NB4 (cell line): Measurements from ENCODE around the gene WRNIP1.

Experiments
- DNase-seq: peaks from one replicate; pipeline ENCODE4 v3.0.0; 2010; ENCODE audit warnings: low read depth
- H3K4me3 ChIP-seq: one replicate; pipeline ENCODE4 v1.5.1; 2011; ENCODE audit warnings: mild to moderate bottlenecking, low read depth, low read length, moderate library complexity
- CTCF ChIP-seq: IDR thresholded peaks from one replicate; pipeline ENCODE4 v1.5.1; 2012; ENCODE audit warnings: low read depth, low read length
- MYC ChIP-seq: IDR thresholded peaks from 2 replicates; pipeline ENCODE4 v1.6.1; 2011; ENCODE audit warnings: low read depth, low read length
- POLR2A ChIP-seq: IDR thresholded peaks from 2 replicates; pipeline ENCODE4 v1.6.1; 2011; ENCODE audit warnings: mild to moderate bottlenecking; ENCODE audit not compliant: insufficient read length; ENCODE audit errors: extremely low read depth
- TF ChIP-seq, protein P1 (sequence below): IDR thresholded peaks from 2 replicates; pipeline ENCODE4 v1.6.1; 2011; ENCODE audit warnings: low read depth, low read length

The WRNIP1 gene

DNA sequence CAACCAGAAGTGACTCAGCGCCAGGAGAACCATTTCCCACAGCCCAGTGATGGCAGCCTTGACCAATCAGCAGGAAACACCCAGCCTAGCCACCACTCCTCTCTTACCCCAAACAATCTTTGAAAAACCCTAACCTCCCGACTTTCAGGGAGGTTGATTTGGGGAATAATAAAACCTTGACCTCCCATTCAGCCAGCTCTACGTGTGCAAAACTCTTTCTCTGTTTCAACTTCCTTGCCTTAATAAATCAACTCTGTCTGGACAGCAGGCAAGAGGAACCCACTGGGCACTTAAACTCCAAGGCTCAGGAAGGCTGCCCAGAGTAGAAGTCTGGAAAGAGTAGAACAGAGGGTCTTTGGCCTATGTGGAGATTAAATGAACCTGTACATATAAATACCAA is 41.5 kb downstream of the WRNIP1 start:
- H3K4me3 ChIP-seq = no peak overlapping the region
- no peak for DNase-seq
- TF ChIP-seq, protein P1, sequence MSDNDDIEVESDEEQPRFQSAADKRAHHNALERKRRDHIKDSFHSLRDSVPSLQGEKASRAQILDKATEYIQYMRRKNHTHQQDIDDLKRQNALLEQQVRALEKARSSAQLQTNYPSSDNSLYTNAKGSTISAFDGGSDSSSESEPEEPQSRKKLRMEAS = no peak
- TF ChIP-seq CTCF (no peak), MYC (no peak), POLR2A (no peak)

DNA sequence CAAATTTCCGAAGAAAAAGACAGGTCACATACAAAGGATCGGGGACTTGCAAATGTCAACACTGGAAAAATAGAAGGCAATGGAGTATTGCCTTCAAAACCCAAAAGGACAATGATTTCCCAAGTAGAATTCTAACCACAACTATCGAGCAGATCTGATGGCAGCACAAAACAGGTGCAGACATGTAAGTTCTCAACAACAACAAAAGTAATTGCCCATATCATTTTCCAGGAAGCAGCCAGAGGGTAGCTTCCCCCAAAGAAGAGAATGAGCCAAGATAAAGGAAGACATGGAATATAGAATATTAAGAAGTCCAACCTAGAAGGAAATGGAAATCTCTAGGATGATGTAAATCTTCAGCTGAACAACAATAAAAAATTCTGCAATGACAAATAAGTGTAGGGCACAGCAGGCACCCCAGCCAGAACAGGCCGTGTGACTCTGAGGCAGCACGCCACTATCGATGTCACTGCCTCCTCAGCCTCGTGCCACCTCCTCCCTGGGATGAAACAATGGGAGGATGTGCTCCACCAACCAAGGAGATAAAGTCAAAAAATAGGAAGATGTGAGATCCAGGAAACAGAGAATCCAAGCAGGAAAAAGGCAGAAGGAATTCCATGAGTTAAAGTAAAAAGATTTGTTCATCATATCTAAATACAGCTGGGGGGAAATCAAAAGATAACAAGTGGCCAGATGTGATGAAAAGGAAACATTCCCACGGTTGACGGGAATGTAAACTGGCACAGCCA is 42.3 kb downstream of the WRNIP1 start:
- no peak for DNase-seq
- no peak for TF ChIP-seq POLR2A
- TF ChIP-seq, protein P1 = no peak
- no peak for TF ChIP-seq CTCF
- H3K4me3 ChIP-seq = no peak overlapping the region

DNA sequence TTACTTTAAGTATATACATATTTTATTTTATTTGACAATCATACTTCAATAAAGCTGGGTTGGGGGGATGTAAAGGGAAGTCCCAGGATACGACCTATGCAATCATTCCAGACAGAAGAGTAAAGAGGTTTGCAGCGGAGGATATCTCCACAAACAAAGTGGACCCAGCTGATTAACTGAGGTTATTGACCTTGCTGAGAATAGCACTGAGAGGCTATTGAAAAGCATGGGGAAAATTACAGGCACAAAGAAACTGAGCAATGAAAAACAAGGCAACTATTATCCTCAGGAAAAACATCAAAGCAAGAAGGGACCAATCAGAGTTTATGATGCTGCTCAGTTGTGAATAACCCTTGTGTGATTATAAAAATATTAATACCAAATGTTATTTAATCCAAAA is 43.8 kb downstream of the WRNIP1 start:
- TF ChIP-seq, protein P1 = no peak
- no peak for TF ChIP-seq CTCF
- TF ChIP-seq MYC = no peak
- TF ChIP-seq POLR2A = no peak
- H3K4me3 ChIP-seq = no peak overlapping the region
- no peak for DNase-seq

- peak; percentile 89 for DNase-seq
- no peak overlapping the region for H3K4me3 ChIP-seq
- no peak for TF ChIP-seq POLR2A
- no peak for TF ChIP-seq CTCF
- TF ChIP-seq, protein P1 = no peak
- TF ChIP-seq MYC = no peak
Measured at GRCh38 chr6:2810092-2810671, 45.0 kb downstream of the WRNIP1 start.

DNA sequence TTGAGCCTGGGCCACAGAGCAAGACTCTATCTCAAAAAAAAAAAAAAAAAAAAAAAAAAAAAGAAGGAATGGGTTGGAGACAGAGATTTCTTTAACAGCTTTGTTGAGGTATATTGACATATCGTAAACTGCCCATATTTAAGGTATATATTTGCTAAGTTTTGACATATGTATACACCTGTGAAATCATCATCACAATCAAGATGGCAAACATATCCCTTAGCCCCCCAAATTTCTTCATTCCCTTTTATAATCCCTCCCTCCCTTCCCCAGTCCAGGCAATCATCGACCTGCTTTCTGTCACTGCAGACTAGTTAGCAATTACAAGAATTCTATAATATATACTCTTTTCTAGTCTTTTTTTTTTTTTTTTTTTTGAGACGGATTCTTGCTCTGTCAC is 47.5 kb downstream of the WRNIP1 start:
- DNase-seq = no peak
- no peak for TF ChIP-seq CTCF
- TF ChIP-seq, protein P1 = no peak
- no peak for TF ChIP-seq MYC
- no peak for TF ChIP-seq POLR2A
- no peak overlapping the region for H3K4me3 ChIP-seq
